GM19395 (cell line): ENCODE data around the gene BET1.
"Not testable (repeated sequence)": the region's sequence is repeated elsewhere in the genome, so short reads cannot be mapped to it uniquely, and the experiment has no call there.

Experiments
- ATAC-seq: cut with Tn5 transposase; IDR thresholded peaks from one replicate; pipeline ENCODE4 v1.9.1; 2021; ENCODE audit warnings: mild to moderate bottlenecking, moderate library complexity; ENCODE audit not compliant: unreplicated experiment

The BET1 gene

GRCh38 chr7:94004024-94004951, at the start of gene BET1:
Gene BET1 (minus strand): TSS chr7:94004355. CDS start chr7:94004216, 139 bp downstream.
- peak; percentile 96 for ATAC-seq

GRCh38 chr7:94053532-94053931, 49.4 kb upstream of the BET1 start:
- ATAC-seq, result no peak

DNA sequence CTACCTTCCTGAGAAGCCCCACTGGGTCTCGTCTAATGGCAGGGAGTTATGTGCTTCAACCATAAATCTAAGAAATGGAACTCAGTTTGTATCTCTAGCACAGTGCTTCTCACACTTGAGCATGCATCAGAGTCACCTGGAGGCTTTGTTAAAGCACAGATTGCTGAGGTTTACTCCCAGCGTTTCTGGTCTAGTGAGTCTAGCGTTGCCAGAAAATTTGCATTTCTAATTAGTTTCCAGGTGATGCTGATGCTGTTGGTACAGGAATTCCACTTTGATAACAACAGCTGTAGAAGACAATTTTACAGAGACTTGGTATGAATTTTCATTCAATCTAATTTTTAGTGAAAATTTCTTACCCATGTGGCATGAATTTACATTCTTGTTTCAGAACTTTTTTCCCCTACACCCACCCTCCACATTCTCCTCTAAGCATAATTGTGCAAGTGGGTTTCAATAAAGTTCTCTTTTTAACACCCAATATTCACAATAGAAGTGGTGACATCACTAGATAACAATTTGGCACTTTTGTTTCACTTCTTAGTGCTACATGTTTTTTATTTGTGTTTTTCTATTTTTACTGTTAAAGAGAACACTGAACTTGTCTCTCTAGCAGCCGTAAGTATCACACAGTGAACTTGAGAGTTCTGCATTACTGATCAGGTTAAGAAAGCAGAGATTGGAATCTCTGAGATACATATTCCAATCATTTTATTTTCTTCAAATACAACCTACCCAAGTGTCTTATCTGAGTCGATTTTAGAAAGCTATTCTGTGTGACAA, 48.4 kb upstream of the BET1 start:
- peak; percentile 53 for ATAC-seq

- ATAC-seq, result peak; percentile 69
Observed at GRCh38 chr7:94050046-94050445, 45.9 kb upstream of the BET1 start.

GRCh38 chr7:94049615-94050014, 45.5 kb upstream of the BET1 start:
- ATAC-seq, result peak; percentile 29

GRCh38 chr7:94048755-94049154, 44.6 kb upstream of the BET1 start:
- no peak for ATAC-seq

GRCh38 chr7:94047956-94048355, 43.8 kb upstream of the BET1 start:
- no peak for ATAC-seq

DNA sequence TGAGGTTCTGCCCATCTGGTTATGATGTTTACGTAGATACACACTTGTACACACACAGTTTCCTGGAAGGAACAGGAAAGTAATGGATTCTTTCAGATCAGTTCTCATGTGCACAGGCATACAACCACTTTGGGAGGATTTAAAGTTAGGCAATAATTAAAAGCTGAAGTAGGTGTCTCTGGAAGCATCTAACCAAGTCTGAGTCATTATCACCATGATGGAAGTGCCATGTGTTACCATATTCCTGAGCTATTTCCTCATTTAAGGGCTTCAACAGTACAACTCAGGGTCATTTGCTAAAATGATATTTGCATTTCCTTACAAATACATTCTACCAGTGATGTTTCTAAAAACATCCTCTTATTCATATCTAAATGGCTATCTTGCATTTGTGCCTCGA, 41.4 kb upstream of the BET1 start:
- ATAC-seq, result no peak

DNA sequence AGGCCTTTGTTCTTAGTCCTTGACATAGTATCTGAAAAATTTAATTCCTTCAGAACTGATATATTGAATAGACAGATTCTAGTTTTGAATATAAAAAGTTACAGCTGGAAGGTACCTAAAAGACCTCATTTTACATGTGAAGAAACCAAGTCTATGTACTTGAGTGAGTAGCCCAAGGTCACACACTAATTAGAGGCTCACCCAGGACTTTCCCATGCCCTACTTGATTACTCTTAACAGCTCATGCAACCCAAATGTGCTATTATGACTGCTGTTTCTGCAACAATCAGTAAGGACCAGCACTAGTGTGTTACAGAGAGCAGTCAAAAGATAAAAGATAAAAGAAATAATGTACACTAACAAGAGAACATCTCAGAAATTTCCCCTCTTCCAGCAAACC, 40.7 kb upstream of the BET1 start:
- no peak for ATAC-seq

DNA sequence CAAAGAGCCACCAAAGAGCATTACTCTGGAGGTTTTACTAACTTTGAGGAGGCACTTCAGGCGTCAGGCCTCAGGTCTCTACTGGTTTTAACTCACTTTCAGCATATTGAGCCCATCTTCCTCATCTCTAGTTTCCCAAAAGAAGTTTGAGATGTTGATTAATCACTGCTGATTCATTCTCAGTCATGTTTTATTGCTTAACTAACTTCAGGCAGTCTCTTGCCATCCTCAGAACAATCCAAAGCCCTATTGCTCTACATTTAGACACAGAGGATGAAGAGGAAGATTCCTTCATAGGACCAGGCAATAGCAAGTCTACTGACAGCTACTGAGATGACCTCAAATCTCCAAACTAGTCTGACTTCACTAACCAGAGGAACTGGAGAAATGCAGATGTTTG, 39.1 kb upstream of the BET1 start:
- ATAC-seq, result no peak

- peak; percentile 92 for ATAC-seq
Observed at GRCh38 chr7:94042381-94042780, 38.2 kb upstream of the BET1 start.

DNA sequence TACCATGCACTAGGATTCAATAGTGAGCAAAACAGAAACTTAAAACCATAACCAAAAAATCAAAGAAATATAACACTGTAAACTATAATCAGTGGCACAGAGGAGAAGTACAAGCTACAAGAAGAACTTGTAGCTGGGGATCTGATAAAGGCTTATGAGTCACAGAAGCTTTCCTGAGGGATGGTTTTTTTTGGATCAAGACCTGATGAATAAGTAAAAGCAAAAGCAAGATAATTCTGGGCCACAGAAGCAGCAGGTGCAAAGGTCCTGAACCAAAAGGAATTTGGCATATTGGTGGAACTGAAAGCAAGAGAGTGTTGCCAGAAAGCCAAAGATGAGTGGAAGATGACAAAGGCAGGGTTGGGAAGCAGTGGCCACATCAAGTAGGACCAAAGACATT, 37.4 kb upstream of the BET1 start:
- ATAC-seq, result no peak

DNA sequence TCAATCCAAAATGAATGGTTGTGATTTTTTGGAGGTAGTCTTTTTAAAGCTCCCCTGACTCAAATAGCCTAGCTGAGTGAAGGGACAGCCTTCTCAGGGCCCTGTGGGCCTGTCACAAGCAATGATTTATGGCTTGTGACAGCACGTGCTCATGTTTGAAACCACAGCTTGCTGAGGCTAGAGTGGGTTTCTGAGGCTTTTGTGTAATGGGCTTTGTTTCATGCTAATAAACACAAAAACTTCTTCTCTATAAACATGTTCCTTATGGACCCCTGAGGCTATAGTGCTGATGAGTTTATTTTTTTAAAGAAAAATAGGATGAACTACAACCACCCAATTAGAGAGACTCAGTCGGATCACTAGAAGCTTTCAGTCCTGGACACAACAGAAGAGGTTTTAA, 36.1 kb upstream of the BET1 start:
- ATAC-seq, result no peak

GRCh38 chr7:94039368-94040035, 35.3 kb upstream of the BET1 start:
- ATAC-seq, result no peak

DNA sequence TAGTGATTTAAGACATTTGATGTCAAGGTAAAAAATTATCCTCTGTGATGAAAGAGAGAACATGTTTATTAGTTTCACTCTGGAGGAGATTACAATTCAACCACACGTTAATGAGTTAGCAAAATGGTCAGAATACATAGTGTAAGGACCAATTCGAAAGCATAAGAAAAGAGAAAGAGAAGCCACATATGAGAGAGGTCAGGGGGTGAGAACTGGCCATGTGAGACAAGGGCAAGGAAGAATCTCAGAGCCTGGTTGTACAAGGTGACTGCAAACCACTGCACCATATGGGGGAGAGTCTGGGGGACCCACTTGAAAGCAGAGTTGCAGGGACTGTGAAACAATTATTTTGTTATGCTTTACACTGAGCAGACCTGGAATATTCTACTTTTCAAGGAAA, 27.7 kb upstream of the BET1 start:
- ATAC-seq, result peak; percentile 53

DNA sequence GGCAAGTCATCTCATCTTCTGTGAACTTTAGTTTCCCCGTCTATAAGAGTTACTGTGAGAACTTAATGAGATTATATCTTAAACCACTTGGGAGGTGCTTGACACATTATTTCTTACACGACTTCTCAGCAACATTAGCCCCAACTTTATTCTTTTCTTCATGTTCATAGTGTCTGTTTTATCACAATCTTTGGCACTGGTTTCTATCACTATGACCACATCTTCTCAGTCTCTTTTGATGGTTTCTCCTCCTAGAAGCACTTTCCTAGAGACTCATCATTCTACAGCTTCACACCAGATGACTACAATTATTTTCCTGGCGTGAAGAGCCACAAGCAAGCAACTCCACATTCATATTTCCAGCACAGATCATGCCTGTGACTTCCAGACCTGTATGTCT, 26.5 kb upstream of the BET1 start:
- no peak for ATAC-seq

- no peak for ATAC-seq
Observed at GRCh38 chr7:94029976-94030375, 25.8 kb upstream of the BET1 start.

DNA sequence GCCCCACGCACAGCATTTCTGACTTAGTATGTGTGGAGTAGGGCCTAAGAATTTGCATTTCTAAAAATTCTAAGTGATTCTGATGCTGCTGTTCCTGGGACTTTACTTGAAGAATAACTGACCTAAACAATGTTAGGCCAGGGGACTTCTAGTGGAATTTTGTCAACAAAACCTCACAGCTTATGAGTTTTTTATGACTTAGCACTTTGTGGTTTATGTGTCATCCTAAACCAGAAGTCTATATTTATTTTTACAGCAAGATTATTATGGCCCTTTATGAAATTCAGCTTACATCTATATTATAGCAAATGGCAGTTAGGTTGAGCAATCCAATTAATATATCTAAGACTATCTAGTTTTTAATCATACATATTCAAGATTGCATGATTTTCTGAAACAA, 24.6 kb upstream of the BET1 start:
- no peak for ATAC-seq

DNA sequence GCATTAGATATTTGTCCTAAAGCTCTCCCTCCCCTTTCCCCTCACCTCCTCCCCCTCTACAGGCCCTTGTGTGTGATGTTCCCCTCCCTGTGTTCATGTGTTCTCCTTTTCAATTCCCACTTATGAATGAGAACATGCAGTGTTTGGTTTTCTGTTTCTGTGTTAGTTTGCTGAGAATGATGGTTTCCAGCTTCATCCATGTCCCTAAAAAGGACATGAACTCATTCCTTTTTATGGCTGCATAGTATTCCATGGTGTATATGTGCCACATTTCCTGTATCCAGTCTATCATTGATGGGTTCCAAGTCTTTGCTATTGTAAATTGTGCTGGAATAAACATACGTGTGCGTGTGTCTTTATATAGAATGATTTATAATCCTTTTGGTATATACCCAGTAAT, 22.5 kb upstream of the BET1 start:
- ATAC-seq, result not testable (repeated sequence)

- no peak for ATAC-seq
Observed at GRCh38 chr7:94022550-94022949, 18.4 kb upstream of the BET1 start.

- ATAC-seq, result no peak
Observed at GRCh38 chr7:94016786-94017185, 12.6 kb upstream of the BET1 start.
